Measurements from ENCODE around the gene CHST9. TPM values are rescaled to one million over a fixed set of nuclear protein-coding genes. Genes with fewer than 3 reads are reported as not detected.
"Not testable (repeated sequence)": the region's sequence is repeated elsewhere in the genome, so short reads cannot be mapped to it uniquely, and the experiment has no call there.

The CHST9 gene
- total and polyA plus RNA-seq, 2 experiments from 2014 or later: 9.8 to 32.7 TPM

GRCh38 chr18:26928670-26929313 lies 256.3 kb downstream of the CHST9 start:
- H3K9me2 ChIP-seq (replicated peaks; ENCODE audit: insufficient read depth): no peaks in the 10 kb centered on the region
- no peak overlapping the region for H2AFZ ChIP-seq
- no peaks in the 10 kb centered on the region for H3K4me1 ChIP-seq (ENCODE audit: insufficient read depth)
- 62% methylated on average over 3 of the region's 3 CpGs for WGBS (ENCODE audit: low lambda C conversion rate, missing lambda C conversion rate)
- no peak overlapping the region for H3K27ac ChIP-seq
- H3K79me2 ChIP-seq: no peaks in the 10 kb centered on the region
- H3K9me3 ChIP-seq (ENCODE audit: low read depth): no peaks in the 10 kb centered on the region
- no peak overlapping the region for H3K4me2 ChIP-seq
- no peak for DNase-seq (ENCODE audit: low spot score)
- TF ChIP-seq EZH2 (IDR thresholded peaks at IDR 0.05; ENCODE audit: borderline replicate concordance): no peak
- TF ChIP-seq EZH2phosphoT487 (IDR thresholded peaks at IDR 0.05; ENCODE audit: low read depth, severe bottlenecking, unreplicated experiment): no peak
- TF ChIP-seq CTCF (IDR thresholded peaks at IDR 0.05; ENCODE audit: poor library complexity): no peak
- no peak overlapping the region for H3K4me3 ChIP-seq
- H4K20me1 ChIP-seq (ENCODE audit: insufficient read depth, poor library complexity, severe bottlenecking): no peaks in the 10 kb centered on the region
- H3K27me3 ChIP-seq: no peaks in the 10 kb centered on the region
- H3K36me3 ChIP-seq (replicated peaks; ENCODE audit: insufficient read depth, low read depth): no peaks in the 10 kb centered on the region

- not testable (repeated sequence) for H3K9me2 ChIP-seq (replicated peaks; ENCODE audit: insufficient read depth); H3K27me3 ChIP-seq; H3K4me3 ChIP-seq; H4K20me1 ChIP-seq (ENCODE audit: insufficient read depth, poor library complexity, severe bottlenecking); H3K79me2 ChIP-seq; H3K4me2 ChIP-seq; H3K9me3 ChIP-seq (ENCODE audit: low read depth); H3K27ac ChIP-seq; H3K4me1 ChIP-seq (ENCODE audit: insufficient read depth); DNase-seq (ENCODE audit: low spot score); H2AFZ ChIP-seq; H3K36me3 ChIP-seq (replicated peaks; ENCODE audit: insufficient read depth, low read depth)
- WGBS (ENCODE audit: low lambda C conversion rate, missing lambda C conversion rate): 38% methylated on average over 8 of the region's 8 CpGs
These were observed 257.3 kb downstream of the CHST9 start for GRCh38 chr18:26927822-26928221.

- TF ChIP-seq CTCF (IDR thresholded peaks at IDR 0.05; ENCODE audit: poor library complexity): no peak
- no peak for TF ChIP-seq EZH2phosphoT487 (IDR thresholded peaks at IDR 0.05; ENCODE audit: low read depth, severe bottlenecking, unreplicated experiment)
- TF ChIP-seq EZH2 (IDR thresholded peaks at IDR 0.05; ENCODE audit: borderline replicate concordance): no peak
- no peak for DNase-seq (ENCODE audit: low spot score)
These were observed 258.9 kb downstream of the CHST9 start for GRCh38 chr18:26926066-26926675.

GRCh38 chr18:26925313-26925712 lies 259.8 kb downstream of the CHST9 start:
- TF ChIP-seq EZH2phosphoT487 (IDR thresholded peaks at IDR 0.05; ENCODE audit: low read depth, severe bottlenecking, unreplicated experiment) (no peak), EZH2 (IDR thresholded peaks at IDR 0.05; ENCODE audit: borderline replicate concordance) (no peak), CTCF (IDR thresholded peaks at IDR 0.05; ENCODE audit: poor library complexity) (no peak)
- Histone ChIP-seq H3K4me1 (ENCODE audit: insufficient read depth) (peaks cover 3% of the 10 kb centered on the region), H3K4me2 (no peak overlapping the region), H3K27ac (no peak overlapping the region), H2AFZ (no peak overlapping the region), H3K9me3 (ENCODE audit: low read depth) (no peaks in the 10 kb centered on the region), H3K79me2 (no peaks in the 10 kb centered on the region), H3K36me3 (replicated peaks; ENCODE audit: insufficient read depth, low read depth) (no peaks in the 10 kb centered on the region), H3K27me3 (no peaks in the 10 kb centered on the region), H4K20me1 (ENCODE audit: insufficient read depth, poor library complexity, severe bottlenecking) (no peaks in the 10 kb centered on the region), H3K4me3 (no peak overlapping the region), H3K9me2 (replicated peaks; ENCODE audit: insufficient read depth) (no peaks in the 10 kb centered on the region)
- WGBS (ENCODE audit: low lambda C conversion rate, missing lambda C conversion rate): 40% methylated on average over 3 of the region's 3 CpGs
- no peak for DNase-seq (ENCODE audit: low spot score)

More at GRCh38 chr18:26926066-26926675, 258.9 kb downstream of the CHST9 start:
- Histone ChIP-seq H3K9me2 (replicated peaks; ENCODE audit: insufficient read depth) (no peaks in the 10 kb centered on the region), H3K4me3 (no peak overlapping the region), H3K27me3 (no peaks in the 10 kb centered on the region), H4K20me1 (ENCODE audit: insufficient read depth, poor library complexity, severe bottlenecking) (no peaks in the 10 kb centered on the region), H3K36me3 (replicated peaks; ENCODE audit: insufficient read depth, low read depth) (no peaks in the 10 kb centered on the region), H3K4me1 (ENCODE audit: insufficient read depth) (no peaks in the 10 kb centered on the region), H3K27ac (no peak overlapping the region), H3K9me3 (ENCODE audit: low read depth) (no peaks in the 10 kb centered on the region), H2AFZ (no peak overlapping the region), H3K4me2 (no peak overlapping the region), H3K79me2 (no peaks in the 10 kb centered on the region)
- WGBS (ENCODE audit: low lambda C conversion rate, missing lambda C conversion rate): 82% methylated on average over 1 of the region's 1 CpG

Measured in hepatocyte (in vitro differentiated cells).